ENCODE measurements around the gene MCRS1. TPM values are rescaled to one million over a fixed set of nuclear protein-coding genes. Genes with fewer than 3 reads are reported as not detected.

MCRS1 gene
- total and polyA plus RNA-seq, 4 donors = 20.0 to 33.1 (median 26.1) TPM

DNA sequence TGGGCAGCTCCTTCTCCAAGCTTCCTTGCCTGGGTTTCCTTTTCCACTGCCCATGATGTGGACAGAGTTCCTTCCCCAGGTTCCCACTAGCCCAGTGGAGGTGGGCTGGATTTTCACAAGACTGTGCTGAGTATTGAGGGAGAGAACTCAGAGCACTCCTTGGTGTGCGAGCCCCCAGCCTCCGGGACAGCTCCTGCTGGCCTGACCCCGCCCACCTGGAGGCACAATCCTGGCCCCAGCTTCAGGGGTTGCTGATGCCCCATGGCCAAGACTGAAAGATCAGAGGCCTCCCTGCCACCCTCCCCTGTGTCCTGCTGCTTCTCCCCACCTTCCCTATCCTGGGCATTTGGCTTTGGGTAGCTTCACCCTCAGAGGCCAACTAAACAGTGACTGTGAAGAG is 21.5 kb downstream of the MCRS1 start (continued):
- TF ChIP-seq HNF4A (conservative IDR thresholded peaks at IDR 0.05) (no peak), EGR1 (IDR thresholded peaks at IDR 0.05; ENCODE audit: low read depth in 2 of 2) (no peak)

DNA sequence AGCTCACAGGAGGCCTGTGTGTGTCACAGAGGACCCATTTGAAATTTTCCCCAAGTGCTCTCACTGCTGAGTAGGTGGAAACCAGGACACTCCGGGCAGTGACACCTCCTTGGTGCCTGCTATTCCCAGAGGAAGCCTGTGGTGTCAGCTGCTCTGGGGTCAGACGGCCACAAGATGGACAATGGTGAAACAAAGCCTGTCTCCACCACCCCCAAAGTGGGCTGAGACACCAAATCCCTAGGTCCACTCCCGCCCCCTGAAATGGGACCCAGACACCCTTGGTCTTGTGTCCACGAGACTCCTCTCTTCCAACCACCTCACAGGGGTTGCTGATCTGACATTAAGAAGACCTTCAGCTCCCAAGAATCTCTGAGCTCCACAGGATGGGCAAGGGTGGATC is 22.1 kb downstream of the MCRS1 start:
- H3K27me3 ChIP-seq (ENCODE audit: control insufficient read depth in 4 of 4, insufficient read depth in 4 of 4, low read length in 3 of 4) = peaks cover 0 to 5% (median 2%) of the 10 kb centered on the region in 4 donors
- no peak overlapping the region for H3K4me3 ChIP-seq (ENCODE audit: low read depth in 1 of 3, low read length in 3 of 3)
- H3K4me1 ChIP-seq (ENCODE audit: control insufficient read depth in 4 of 4, insufficient read depth in 4 of 4, low read length in 3 of 4) = peaks cover 2 to 10% (median 6%) of the 10 kb centered on the region in 4 donors
- 71% methylated on average over 4 of the region's 4 CpGs for WGBS
- no peak overlapping the region for H3K27ac ChIP-seq (ENCODE audit: low read depth in 1 of 2, low read length in 2 of 2)
- H3K36me3 ChIP-seq (ENCODE audit: control insufficient read depth in 4 of 4, insufficient read depth in 3 of 4, low read depth in 1 of 4, low read length in 3 of 4) = no peaks in the 10 kb centered on the region
- no peak overlapping the region for H3K9ac ChIP-seq (ENCODE audit: low read depth in 1 of 2, low read length in 2 of 2)
- no peaks in the 10 kb centered on the region for H3K9me3 ChIP-seq (ENCODE audit: control insufficient read depth in 4 of 4, low read length in 3 of 4)
- no peak for TF ChIP-seq SP1 (IDR thresholded peaks at IDR 0.05)
- TF ChIP-seq YY1 (IDR thresholded peaks at IDR 0.05) = no peak
- no peak for TF ChIP-seq RXRA (IDR thresholded peaks at IDR 0.05)
- TF ChIP-seq, protein P1, sequence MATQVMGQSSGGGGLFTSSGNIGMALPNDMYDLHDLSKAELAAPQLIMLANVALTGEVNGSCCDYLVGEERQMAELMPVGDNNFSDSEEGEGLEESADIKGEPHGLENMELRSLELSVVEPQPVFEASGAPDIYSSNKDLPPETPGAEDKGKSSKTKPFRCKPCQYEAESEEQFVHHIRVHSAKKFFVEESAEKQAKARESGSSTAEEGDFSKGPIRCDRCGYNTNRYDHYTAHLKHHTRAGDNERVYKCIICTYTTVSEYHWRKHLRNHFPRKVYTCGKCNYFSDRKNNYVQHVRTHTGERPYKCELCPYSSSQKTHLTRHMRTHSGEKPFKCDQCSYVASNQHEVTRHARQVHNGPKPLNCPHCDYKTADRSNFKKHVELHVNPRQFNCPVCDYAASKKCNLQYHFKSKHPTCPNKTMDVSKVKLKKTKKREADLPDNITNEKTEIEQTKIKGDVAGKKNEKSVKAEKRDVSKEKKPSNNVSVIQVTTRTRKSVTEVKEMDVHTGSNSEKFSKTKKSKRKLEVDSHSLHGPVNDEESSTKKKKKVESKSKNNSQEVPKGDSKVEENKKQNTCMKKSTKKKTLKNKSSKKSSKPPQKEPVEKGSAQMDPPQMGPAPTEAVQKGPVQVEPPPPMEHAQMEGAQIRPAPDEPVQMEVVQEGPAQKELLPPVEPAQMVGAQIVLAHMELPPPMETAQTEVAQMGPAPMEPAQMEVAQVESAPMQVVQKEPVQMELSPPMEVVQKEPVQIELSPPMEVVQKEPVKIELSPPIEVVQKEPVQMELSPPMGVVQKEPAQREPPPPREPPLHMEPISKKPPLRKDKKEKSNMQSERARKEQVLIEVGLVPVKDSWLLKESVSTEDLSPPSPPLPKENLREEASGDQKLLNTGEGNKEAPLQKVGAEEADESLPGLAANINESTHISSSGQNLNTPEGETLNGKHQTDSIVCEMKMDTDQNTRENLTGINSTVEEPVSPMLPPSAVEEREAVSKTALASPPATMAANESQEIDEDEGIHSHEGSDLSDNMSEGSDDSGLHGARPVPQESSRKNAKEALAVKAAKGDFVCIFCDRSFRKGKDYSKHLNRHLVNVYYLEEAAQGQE (IDR thresholded peaks at IDR 0.05) = no peak
- TF ChIP-seq JUND (IDR thresholded peaks at IDR 0.05) = no peak
- TF ChIP-seq, protein P2, sequence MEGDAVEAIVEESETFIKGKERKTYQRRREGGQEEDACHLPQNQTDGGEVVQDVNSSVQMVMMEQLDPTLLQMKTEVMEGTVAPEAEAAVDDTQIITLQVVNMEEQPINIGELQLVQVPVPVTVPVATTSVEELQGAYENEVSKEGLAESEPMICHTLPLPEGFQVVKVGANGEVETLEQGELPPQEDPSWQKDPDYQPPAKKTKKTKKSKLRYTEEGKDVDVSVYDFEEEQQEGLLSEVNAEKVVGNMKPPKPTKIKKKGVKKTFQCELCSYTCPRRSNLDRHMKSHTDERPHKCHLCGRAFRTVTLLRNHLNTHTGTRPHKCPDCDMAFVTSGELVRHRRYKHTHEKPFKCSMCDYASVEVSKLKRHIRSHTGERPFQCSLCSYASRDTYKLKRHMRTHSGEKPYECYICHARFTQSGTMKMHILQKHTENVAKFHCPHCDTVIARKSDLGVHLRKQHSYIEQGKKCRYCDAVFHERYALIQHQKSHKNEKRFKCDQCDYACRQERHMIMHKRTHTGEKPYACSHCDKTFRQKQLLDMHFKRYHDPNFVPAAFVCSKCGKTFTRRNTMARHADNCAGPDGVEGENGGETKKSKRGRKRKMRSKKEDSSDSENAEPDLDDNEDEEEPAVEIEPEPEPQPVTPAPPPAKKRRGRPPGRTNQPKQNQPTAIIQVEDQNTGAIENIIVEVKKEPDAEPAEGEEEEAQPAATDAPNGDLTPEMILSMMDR (IDR thresholded peaks at IDR 0.05; ENCODE audit: low read depth, low read length, missing input control) = no peak
- no peak for TF ChIP-seq RAD21 (IDR thresholded peaks at IDR 0.05)
- no peak for TF ChIP-seq HNF4A (conservative IDR thresholded peaks at IDR 0.05)
- TF ChIP-seq EGR1 (IDR thresholded peaks at IDR 0.05; ENCODE audit: low read depth in 2 of 2) = no peak
- no peak for TF ChIP-seq NR2F2 (IDR thresholded peaks at IDR 0.05)
- TF ChIP-seq, protein P3, sequence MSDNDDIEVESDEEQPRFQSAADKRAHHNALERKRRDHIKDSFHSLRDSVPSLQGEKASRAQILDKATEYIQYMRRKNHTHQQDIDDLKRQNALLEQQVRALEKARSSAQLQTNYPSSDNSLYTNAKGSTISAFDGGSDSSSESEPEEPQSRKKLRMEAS (IDR thresholded peaks at IDR 0.05) = no peak
- TF ChIP-seq, protein P4, sequence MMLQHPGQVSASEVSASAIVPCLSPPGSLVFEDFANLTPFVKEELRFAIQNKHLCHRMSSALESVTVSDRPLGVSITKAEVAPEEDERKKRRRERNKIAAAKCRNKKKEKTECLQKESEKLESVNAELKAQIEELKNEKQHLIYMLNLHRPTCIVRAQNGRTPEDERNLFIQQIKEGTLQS (IDR thresholded peaks at IDR 0.05) = no peak
- TF ChIP-seq HNF4G (IDR thresholded peaks at IDR 0.05) = no peak
- TF ChIP-seq FOXA2 (IDR thresholded peaks at IDR 0.05) = no peak
- TF ChIP-seq FOXA1 (IDR thresholded peaks at IDR 0.05) = no peak
- no peak for TF ChIP-seq GABPA (IDR thresholded peaks at IDR 0.05 in 1 of 2, conservative IDR thresholded peaks at IDR 0.05 in 1 of 2)
- DNase-seq (ENCODE audit: low spot score) = no peak
